Measurements from ENCODE around the gene ZNF318.

GRCh38 chr6:43391440-43392031, 22.1 kb upstream of the ZNF318 start:
- TF ChIP-seq CTCF (IDR thresholded peaks at IDR 0.05): no peak
- no peak for TF ChIP-seq POLR2A (IDR thresholded peaks at IDR 0.05)

All from adrenal gland (tissue), 5 donors.